Lung microvascular endothelial cell (primary cell): Measurements from ENCODE around the gene KIF2C. TPM values are rescaled to one million over a fixed set of nuclear protein-coding genes. Genes with fewer than 3 reads are reported as not detected.
A peak's percentile ranks its signal among the peaks of the same experiment; 100 is the strongest.
"Not testable (repeated sequence)": the region's sequence is repeated elsewhere in the genome, so short reads cannot be mapped to it uniquely, and the experiment has no call there.

Experiments
- DNase-seq, 2 donors: peaks; one replicate each; pipeline versions ENCODE4 v3.0.0 to v3.0.0-alpha.2; 2010; ENCODE audit warnings: low read depth in 2 of 2
- total RNA-seq: library from RNA; depleted of rRNA; stranded (reverse); fragments of >200 nt; gene quantifications from 2 replicates; pipeline ENCODE4 v1.2.1, GENCODE V29; 2014

The KIF2C gene
- total RNA-seq: 3.6 and 13.3 TPM in 2 replicates

DNA sequence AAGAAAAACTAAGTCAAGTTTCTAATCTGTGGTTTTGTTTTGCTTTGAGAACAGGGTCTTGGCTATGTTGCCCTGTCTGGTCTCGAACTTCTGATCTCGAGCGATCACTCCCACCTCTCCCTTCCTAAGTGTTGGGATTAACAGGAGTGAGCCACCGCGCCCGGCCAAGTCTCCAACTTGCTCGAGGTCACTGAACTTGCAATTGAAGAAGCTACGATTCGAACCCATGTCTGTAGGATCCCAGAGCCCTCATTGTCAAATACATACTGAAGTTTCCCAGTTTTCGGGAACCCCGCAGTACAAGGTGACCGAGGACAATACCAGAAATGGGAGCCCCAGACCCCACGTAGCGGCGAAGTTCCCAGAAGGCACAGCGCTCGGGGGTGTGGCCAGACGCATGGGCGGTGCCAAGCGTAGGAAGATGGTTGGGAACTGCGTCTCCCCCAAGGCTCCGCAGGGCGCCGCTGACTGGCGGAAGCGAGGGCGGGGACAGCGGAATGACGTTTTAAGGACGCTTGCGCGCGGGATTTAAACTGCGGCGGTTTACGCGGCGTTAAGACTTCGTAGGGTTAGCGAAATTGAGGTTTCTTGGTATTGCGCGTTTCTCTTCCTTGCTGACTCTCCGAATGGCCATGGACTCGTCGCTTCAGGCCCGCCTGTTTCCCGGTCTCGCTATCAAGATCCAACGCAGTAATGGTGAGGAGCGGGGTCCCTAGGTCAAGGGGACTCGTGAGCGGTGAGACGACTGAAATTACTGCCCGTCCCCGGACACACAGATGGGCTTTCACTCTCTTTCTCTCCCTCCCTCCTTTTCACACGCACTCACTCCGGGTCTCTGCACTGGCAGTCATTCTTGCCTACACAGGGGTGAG, at the start of gene KIF2C:
Gene KIF2C, plus strand, starts transcription at position 531 of the 872 bp plus-strand sequence. Its CDS starts 96 bp downstream, at position 627.
- peak; percentile 98 for DNase-seq

- DNase-seq: no peak
Observed at GRCh38 chr1:44693159-44693558, 46.5 kb upstream of the KIF2C start.

DNA sequence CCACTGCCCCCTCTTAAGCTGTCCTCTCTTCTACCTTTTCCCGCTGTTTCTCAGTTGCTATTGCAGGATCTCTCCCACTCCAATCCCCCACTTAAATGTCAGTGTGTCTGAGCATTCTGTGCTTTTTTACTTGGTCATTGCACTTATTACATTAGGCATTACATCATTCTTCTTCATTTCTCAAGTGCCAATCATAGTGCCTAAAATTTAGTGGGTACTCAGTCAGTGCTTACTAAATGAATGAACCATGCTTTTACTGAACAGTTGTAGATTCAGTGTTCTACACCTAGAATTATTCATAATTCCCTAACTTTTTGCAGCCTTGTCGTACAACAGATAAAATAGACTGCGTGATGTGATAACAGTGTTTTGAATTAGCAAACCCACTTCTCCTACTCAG, 45.7 kb upstream of the KIF2C start:
- DNase-seq: no peak

DNA sequence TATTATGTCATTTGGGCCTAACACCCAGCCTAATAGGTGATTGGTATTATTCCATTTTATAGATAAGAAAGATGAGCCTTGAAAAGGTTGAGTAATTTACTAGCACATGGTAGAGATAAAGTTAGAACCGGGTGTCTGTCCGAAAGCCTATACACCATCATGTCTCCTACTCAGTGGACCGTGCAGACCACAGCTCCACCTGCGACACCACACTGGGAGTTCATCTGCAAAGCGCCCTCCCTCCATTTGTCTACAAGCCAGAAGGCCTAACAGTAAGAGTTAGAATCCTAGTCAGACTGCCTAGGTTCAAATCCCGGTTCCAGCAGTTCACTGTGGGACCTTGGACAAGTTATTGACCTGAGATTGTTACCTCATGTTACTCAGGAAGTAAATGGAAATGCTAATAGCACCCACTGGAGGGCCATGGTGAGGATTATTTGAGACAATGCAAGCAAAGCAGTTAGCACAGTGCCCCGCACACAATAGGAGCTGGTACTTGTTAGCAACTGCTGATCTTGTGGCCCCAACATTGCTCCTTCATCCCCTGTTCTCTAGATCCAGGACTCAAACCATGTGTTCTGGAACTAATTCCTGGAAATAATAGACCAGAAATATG, 44.7 kb upstream of the KIF2C start:
- no peak for DNase-seq

DNA sequence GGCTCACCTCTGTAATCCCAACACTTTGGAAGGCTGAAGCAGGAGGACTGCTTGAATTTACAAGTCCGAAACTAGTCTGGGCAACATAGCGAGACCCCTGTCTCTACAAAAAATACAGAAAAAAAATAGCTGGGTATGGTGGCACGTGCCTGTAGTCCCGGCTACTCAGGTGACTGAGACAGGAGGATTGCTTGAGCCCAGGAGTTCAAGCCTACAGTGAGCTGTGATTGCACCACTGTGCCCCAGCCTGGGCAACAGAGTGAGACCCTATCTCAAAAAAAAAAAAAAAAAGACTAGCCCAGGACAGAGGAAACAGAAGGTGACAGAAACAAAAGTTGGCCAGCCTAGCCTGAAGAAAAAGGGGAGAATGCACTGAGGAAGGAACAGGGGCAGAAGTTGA, 44.0 kb upstream of the KIF2C start:
- no peak for DNase-seq

GRCh38 chr1:44696101-44696500, 43.5 kb upstream of the KIF2C start:
- DNase-seq: no peak

DNA sequence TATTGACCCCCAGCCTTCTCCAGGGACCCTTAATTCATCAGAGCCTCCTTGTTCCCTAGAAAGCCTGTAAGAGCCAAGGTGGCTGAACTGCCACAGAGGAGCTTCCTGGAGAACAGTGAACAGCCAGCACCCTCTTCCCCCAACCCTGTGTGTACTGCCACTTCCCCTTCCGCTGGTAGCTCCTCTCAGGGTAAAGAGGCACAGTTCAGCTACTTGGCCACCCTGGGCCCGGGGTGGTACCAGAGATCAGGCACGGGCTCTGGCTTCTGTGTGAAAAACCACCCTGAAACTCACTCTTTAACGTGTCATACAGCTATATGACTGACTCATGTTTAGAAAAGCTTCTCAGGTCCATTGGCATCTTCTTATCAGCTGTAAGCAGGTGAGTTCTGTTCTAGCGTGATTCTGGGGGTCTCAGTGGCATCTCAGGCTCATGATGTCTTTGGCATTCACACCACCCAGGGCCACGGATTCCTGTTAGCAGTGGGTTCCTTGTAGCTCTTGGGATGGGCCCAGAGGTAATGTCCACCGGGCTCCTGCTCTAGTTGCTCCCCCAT, 42.8 kb upstream of the KIF2C start:
- no peak for DNase-seq

DNA sequence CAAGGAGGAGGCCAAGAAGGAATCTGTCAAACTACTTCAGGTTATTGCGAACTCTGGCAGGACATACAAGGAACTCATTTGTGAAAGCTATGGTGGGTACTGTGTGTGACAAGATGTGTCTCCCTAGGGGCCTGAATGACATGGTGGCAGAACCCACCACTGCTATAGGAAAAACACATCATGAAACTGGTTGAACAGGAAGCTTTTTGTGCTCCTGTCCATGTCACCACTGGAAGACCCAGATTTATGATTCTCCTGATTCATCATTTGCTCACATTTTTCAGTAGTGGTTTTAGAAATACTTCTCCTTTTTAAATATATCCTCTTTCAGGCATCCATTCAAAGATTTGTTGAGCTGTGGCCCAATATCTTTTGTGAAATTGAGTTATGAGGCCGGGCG, 41.5 kb upstream of the KIF2C start:
- no peak for DNase-seq

- not testable (repeated sequence) for DNase-seq
Observed at GRCh38 chr1:44699375-44699774, 40.3 kb upstream of the KIF2C start.

GRCh38 chr1:44700573-44700972, 39.1 kb upstream of the KIF2C start:
- DNase-seq: no peak

GRCh38 chr1:44701141-44701573, 38.5 kb upstream of the KIF2C start:
- no peak for DNase-seq

GRCh38 chr1:44705470-44705869, 34.2 kb upstream of the KIF2C start:
- DNase-seq: no peak

GRCh38 chr1:44705938-44706337, 33.7 kb upstream of the KIF2C start:
- no peak for DNase-seq

DNA sequence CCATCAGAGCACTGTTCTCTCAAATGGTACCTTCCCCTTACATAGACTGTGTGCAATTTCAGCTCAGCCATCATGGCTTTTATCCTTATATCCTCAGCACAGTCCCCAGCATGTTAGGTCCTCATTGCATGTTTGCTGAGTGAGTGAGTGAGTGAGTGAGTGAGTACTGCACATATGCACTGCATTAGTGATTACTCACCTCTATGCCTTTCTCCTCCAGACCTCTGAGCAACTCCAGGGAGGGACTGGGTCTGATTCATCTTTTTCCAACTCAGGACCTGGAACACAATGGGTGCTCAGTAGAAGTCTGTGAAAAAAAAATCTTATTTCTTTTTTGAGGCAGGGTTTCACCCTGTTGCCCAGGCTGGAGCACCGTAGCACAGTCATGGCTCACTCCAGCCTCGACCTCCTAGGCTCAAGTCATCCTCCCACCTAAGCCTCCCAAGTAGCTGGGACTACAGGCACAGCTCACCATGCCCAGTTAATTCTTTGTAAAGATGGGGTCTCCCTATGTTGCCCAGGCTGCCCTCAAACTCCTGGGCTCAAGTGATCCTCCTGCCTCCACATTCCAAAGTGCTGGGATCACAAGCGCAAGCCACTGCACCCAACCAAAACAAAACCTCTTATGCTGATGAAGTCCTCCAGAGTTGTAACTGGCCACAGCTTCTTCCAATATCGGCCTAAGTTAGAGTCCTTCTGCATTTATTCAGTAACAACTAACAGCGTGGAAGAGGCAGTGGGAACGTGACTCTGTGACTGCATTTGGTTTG, 32.3 kb upstream of the KIF2C start:
- DNase-seq: peak in 1 of 2 donors; percentile 68

GRCh38 chr1:44707959-44708831, 31.4 kb upstream of the KIF2C start:
- DNase-seq: peak; percentile 63 to 64

DNA sequence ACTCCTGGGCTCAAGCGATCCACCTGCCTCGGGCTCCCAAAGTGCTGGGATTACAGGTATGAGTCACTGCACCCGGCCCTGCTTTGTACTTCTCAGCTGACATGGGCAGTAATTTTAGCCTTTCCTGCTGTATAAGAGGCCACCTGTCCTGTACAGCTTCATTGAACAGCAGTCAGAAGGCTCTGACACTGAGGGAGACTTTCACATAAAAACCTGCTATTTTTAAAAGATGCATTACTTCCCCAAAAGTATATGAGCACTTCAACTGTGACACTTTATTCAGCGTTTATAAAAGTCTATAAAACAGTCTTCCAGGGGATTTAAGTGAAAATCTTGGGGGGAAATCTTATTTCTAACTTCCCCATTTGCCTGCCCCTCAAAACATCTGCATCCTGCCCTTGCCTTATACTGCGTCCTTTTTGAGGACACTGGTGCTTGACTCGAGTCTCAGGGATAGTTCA, 26.3 kb upstream of the KIF2C start:
- DNase-seq: no peak

- DNase-seq: no peak
Observed at GRCh38 chr1:44714532-44714931, 25.1 kb upstream of the KIF2C start.

DNA sequence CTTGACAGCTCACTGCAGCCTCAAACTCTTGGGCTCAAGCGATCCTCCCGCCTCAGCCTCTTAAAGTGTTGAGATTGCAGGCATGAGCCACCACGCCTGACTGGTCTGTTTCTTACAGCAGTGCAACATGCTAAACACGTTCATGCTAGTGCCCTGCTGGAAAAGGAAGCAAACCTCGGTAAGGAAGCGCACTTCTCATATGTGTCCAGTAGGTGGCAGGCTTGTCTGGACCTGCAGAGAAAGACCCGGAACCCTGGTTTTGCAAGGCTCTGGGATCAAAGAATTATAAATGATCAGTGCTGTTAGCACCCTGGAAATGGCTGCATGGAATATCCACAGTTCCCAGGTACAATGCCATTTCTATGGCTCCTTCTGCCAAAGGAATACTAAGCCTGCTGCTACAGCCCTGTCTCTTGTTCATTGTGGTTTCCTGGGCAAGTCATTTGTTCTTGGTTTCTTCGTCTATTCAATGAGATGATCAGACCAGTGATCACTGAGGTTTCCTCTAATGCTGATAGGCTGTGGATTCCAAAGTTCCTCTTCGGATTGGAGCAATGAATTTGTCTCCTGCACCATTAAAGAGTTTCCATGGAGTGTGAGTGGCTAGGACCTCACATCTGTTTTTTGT, 24.6 kb upstream of the KIF2C start:
- DNase-seq: peak; percentile 72 to 81

- no peak for DNase-seq
Observed at GRCh38 chr1:44717156-44717555, 22.5 kb upstream of the KIF2C start.

DNA sequence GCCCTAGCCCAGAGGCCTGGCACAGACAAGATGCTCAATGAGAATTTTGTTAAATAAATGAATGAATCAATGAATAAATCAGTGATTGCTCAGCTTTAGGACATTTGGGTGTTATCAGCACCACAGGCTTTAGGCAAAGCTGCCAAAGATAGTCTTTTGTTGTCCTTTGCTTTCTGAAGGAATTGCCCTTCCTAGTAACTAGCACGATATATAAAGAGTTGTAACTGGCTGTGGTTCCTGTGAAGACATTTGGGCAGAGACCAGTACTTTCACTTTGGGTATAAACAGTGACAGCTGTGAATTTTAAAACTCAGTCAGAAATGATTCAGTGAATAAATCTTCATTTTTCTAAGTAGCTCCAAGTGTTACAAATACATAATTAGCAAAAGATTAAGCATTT, 22.0 kb upstream of the KIF2C start:
- no peak for DNase-seq
